A204.1 (cell line): ENCODE data around the gene SNAP23.
A peak's percentile ranks its signal among the peaks of the same experiment; 100 is the strongest.

Source experiments
- FAIRE-seq: peaks from 2 replicates; lab custom pipeline; 2012; peaks lifted over from hg19 to GRCh38; lab: Jason Lieb, UNC

The SNAP23 gene

DNA sequence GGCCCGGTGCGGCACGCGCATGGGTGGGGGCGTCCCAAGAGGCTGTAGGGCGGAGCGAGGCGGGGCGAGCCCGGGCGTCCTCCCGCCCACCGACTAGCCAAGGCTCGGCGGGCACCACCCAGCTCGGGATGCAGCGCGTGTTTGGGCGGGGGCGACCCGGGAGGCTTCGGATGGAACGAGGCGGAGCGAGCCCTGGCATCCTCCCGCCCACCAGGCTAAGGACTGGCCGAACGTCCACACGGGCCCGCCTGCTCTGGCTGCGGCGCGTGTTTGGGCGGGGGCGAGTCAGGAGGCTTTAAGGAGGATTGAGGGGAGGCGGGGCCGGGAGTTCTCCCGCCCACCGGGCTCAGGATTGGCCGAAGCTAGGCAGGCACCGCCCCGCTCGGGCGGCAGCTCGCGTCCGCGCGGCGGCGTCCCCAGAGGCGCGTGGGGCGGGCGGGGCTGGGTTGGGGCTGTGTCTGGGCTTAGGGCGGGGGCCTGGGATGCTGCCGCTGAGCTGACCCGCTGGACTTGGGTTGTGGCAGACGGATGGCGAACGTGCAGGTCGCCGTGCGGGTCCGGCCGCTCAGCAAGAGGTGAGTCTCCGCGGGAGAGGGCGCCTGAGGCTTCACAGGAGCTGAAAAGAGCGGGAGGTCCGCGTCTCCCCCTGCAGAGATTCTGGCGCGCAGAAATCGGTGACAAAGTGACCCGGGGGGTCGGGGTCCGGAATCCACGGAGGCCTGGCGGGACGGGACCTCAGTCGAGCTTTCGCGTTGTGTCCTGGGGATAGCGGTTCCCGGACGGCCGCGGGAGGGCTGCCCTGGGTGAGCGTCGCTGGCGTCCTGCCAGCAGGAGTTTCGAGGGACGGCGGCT, 80.0 kb downstream of the SNAP23 start, which contains the start of gene STARD9:
Gene STARD9, plus strand, starts transcription at position 419 of the 852 bp plus-strand sequence. Its CDS starts 110 bp downstream, at position 529.
- peak; percentile 76 for FAIRE-seq

GRCh38 chr15:42576040-42576594, 80.7 kb downstream of the SNAP23 start:
- no peak for FAIRE-seq

DNA sequence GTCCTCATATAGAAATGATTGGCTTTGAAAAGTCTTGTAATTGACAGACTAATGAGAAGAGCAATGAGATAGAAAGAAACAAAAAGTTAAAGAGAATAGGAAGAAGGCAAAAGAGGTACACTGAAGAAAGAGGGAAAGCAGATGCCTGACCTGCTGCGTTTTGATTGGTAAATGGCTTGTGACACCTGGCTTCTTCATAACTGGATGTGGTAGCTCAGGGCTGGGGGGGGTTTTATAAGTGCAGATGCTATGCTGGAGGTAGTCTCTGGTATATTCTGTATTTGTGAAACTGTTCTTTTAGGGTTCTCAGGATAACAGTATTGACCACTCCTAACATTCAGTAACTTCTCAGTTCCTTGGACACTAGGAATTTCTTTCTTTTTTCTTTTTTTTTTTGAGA, 81.3 kb downstream of the SNAP23 start:
- FAIRE-seq: no peak

- FAIRE-seq: no peak
Observed at GRCh38 chr15:42577514-42578031, 82.1 kb downstream of the SNAP23 start.

DNA sequence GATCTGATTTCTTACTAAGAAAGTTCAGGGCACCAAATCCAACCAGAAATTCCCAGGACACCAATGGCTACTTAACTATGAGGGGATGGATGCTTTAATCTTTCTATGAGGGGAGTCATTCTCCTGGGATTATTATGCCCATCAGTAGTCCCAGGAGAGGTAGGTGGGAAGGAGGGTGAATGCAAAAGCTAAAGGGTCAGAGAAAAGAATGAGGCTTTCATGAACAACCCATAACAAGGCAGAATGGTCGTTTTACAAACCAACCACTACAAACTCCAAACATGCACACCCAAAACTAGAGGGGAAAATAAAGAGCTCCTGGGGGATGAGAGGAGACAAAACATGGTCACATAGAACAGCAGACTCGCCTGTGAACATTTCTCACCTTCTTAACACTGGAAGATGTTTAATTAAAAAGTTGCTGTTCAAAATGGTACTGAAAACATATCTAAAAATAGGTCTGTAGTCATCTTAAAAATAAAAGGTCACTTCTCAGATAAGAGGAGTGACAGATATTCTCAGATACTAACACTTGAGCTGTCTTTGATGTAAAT, 83.6 kb downstream of the SNAP23 start:
- no peak for FAIRE-seq

- FAIRE-seq: no peak
Observed at GRCh38 chr15:42581272-42581730, 85.9 kb downstream of the SNAP23 start.
